AG04449 (cell line): ENCODE results near the gene RAD51B.

Source experiments
- CTCF ChIA-PET: fragments of 350-600 bp; formaldehyde crosslinking; extraction: SDS; loops from one replicate; lab custom pipeline; 2021; ENCODE audit warnings: antibody characterized with exemption; lab: Yijun Ruan, JAX
- POLR2A ChIA-PET: fragments of 400-600, 350-600 bp; formaldehyde crosslinking; extraction: SDS; loops from one replicate; lab custom pipeline; 2020; ENCODE audit warnings: antibody characterized with exemption, inconsistent platforms; lab: Yijun Ruan, JAX
- DNase-seq: peaks from one replicate; pipeline ENCODE4 v3.0.0-alpha.2; 2010; ENCODE audit warnings: low read depth, low spot score
- H3K4me3 ChIP-seq: 2 replicates; pipeline ENCODE4 v1.5.1; 2011; ENCODE audit warnings: low read depth, mild to moderate bottlenecking, control low read depth, low read length
- CTCF ChIP-seq: IDR thresholded peaks from one replicate; pipeline ENCODE4 v1.5.1; 2011; ENCODE audit warnings: mild to moderate bottlenecking, moderate library complexity, low read length, control low read depth, inconsistent platforms; ENCODE audit not compliant: insufficient read depth; ENCODE audit errors: missing control alignments

RAD51B gene

DNA sequence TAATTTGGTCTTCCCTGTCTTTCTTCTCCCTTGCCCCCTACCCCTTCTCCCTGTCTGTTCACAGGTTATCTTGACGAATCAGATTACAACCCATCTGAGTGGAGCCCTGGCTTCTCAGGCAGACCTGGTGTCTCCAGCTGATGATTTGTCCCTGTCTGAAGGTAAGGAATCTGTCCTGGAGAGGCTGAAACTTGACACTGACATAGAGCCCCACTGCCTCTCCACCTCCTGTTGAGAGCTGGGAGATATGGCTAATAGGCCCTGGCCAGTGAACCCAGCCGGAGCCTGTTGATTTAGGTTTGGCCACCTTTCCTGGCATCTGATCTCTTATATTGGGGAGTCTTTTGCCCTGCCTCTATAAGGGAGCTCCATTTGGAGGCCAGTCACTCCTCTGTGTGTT, 472.2 kb downstream of the RAD51B start:
- ChIA-PET CTCF (interaction anchor here (1.4 to 5.7 kb wide), 2 partner anchors 358 to 525 kb away, joined by 4 to 21 read pairs; no protein-coding TSS in a partner anchor), POLR2A (interaction anchor here (0.9 kb wide), 1 partner anchor 501 kb away, joined by 4 read pairs; the partner anchor contains the start of gene ZFP36L1)
- no peak for TF ChIP-seq CTCF
- no peak for DNase-seq
- H3K4me3 ChIP-seq, result no peak overlapping the region

GRCh38 chr14:68292441-68293215, 473.0 kb downstream of the RAD51B start:
- POLR2A ChIA-PET, result interaction anchor here (0.7 to 0.9 kb wide), 2 partner anchors 36 to 500 kb away, joined by 3 to 4 read pairs; partner anchors contain the start of gene ZFP36L1
- no peak for DNase-seq
- CTCF ChIA-PET, result interaction anchor here (0.8 to 5.7 kb wide), 3 partner anchors 21 to 524 kb away, joined by 3 to 21 read pairs (median 4); no protein-coding TSS in a partner anchor
- no peak overlapping the region for H3K4me3 ChIP-seq
- TF ChIP-seq CTCF, result no peak

DNA sequence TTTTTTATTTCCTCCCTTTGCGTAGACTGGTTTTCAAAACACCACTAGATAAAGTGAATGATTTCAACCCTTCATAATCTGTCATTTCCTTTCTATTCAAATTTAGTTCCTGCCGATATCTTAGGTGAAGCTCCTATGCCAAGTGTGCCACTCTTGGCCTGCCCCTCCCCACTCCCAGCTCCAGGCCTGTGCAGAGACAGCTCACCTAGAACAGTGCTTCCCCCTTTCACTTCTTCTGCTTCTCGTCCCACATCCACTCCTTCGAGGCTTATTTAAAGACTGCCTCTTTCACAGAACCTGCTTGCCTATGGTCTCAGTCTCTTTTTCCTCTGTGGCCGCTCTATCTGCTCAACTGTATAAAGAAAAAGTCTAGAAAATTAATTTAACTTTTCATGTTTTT, 473.8 kb downstream of the RAD51B start:
- CTCF ChIA-PET, result interaction anchor here (0.8 to 5.7 kb wide), 2 partner anchors 20 to 523 kb away, joined by 3 to 21 read pairs; no protein-coding TSS in a partner anchor
- POLR2A ChIA-PET, result interaction anchor here (0.7 kb wide), 1 partner anchor 35 kb away, joined by 3 read pairs; no protein-coding TSS in a partner anchor
- TF ChIP-seq CTCF, result no peak
- DNase-seq, result no peak
- H3K4me3 ChIP-seq, result no peak overlapping the region

DNA sequence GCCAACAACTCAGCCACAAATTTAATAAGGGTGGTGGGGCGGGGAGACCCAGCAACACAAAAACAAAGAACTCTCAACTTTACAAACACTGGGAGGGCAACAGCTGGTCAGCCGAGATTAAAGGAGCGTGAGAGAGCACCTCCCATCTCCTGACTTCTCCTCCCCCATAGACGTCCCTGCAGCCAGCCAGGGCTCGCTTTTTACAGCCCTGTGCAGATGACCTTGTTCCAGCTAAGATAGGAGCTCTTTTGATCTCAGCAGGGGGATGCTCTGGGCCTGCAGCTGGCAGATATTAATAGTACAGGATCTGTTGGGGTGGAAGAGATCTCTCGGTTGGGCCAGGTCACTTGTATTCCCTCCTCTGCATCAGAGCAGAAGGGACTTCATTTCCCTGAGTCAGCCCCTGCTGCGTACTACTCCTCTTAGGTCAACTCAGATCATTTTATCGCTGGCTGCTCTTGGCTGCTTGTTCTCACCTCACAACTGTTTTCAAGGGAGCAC, 475.8 kb downstream of the RAD51B start:
- POLR2A ChIA-PET, result no interaction called here
- TF ChIP-seq CTCF, result no peak
- CTCF ChIA-PET, result interaction anchor here (5.7 kb wide), 1 partner anchor 521 kb away, joined by 21 read pairs; no protein-coding TSS in a partner anchor
- no peak for DNase-seq
- H3K4me3 ChIP-seq, result no peak overlapping the region

DNA sequence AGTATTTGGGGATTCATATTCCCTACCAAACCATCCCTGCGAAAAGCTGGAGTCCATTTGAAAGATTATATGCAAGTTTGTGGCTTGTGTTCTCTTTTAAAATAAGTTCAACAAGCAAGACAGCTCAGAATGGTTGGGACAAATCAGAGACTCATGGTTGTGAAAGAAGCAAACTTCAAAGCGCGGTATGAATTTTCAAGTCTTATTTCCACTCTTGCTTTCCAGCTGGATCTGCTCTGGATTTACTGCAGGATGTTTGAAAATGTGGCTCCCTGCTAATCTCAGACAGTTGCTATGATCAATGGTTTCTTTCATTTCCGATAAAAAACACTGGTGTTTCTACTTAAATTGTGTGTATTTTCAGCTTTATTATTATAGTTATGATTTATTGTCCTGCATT, 477.5 kb downstream of the RAD51B start:
- ChIA-PET POLR2A (no interaction called here), CTCF (interaction anchor here (1.0 to 1.4 kb wide), 4 partner anchors 25 to 516 kb away, joined by 3 to 5 read pairs (median 4); no protein-coding TSS in a partner anchor)
- no peak for TF ChIP-seq CTCF

More for the DNA sequence above, 477.5 kb downstream of the RAD51B start:
- H3K4me3 ChIP-seq, result no peak overlapping the region
- no peak for DNase-seq
